Measurements from ENCODE around the gene FOXP1.

Gene FOXP1

DNA sequence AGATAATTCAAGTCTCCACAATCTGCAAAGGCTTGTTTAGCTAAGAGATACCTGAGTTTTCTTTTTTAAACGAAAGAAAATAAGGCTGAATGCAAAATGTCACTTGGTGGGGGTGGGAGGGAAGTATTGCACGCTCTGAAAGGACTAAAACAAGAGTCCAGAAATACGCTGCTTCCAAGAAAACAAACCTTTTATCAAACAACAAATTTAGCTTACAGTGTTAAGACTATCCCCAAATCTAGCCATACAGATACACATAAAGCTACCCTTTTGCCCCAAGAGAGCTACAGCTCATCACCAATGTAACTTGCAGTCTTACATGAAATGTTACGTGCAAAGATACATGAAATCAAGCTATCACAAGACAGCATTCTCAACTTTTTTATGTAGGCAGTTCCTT is 522.5 kb downstream of the FOXP1 start:
- no peaks in the 10 kb centered on the region for H3K9me3 ChIP-seq (ENCODE audit: low read length)
- no peaks in the 10 kb centered on the region for H3K27me3 ChIP-seq (ENCODE audit: control insufficient read depth in 1 of 2, insufficient read depth in 2 of 2, low read length in 2 of 2)
- no peaks in the 10 kb centered on the region for H3K36me3 ChIP-seq (ENCODE audit: insufficient read depth, low read length)
- H3K9ac ChIP-seq (ENCODE audit: low read length) = peak overlapping the region; percentile 95
- H3K4me1 ChIP-seq (ENCODE audit: insufficient read depth, low read length) = peaks cover 62% of the 10 kb centered on the region
- H3K27ac ChIP-seq (ENCODE audit: low read depth, low read length) = peak overlapping the region; percentile 99
- H3K4me3 ChIP-seq (ENCODE audit: low read depth in 1 of 2, low read length in 2 of 2) = peak overlapping the region in 1 of 2 donors; percentile 97

DNA sequence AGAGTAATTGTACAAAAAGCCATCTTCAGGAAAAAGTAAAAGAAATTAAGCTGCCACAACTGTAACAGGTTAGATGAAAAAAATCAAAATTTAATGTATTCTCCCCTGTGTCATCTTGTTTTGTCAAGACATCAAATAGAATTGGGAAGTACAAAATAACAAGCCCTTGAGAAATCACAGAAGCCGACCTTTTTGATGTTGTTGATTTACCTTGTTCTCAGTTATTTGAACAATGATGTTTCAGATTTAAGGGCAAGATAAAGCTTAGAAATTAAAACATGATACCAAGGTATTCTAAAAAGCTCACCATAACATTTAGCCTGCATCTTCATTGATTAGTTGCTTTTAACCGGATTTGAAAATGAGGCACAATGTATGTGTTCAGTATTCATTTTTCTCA is 523.0 kb downstream of the FOXP1 start:
- peak overlapping the region; percentile 99 for H3K27ac ChIP-seq (ENCODE audit: low read depth, low read length)
- H3K27me3 ChIP-seq (ENCODE audit: control insufficient read depth in 1 of 2, insufficient read depth in 2 of 2, low read length in 2 of 2) = no peaks in the 10 kb centered on the region
- H3K9ac ChIP-seq (ENCODE audit: low read length) = peak overlapping the region; percentile 95
- peak overlapping the region in 1 of 2 donors; percentile 97 for H3K4me3 ChIP-seq (ENCODE audit: low read depth in 1 of 2, low read length in 2 of 2)
- H3K4me1 ChIP-seq (ENCODE audit: insufficient read depth, low read length) = peaks cover 63% of the 10 kb centered on the region
- H3K36me3 ChIP-seq (ENCODE audit: insufficient read depth, low read length) = no peaks in the 10 kb centered on the region
- H3K9me3 ChIP-seq (ENCODE audit: low read length) = no peaks in the 10 kb centered on the region

DNA sequence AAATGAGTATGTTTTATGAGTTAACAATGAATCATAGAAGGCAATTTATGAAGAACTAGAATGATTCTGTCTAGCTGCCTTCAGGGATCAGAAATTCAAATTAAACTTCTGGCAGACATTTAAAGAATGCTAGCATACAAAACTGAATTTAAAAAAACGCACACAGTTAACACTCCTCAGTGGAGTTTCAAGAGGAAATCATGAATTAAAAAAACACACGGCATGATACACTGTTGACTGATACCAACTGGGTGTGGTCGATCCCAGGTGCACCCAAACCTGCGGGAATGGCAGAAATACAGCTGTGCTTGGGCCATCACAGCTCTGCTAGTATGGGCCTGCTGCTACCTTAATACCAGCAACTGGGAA is 526.0 kb downstream of the FOXP1 start:
- Histone ChIP-seq H3K4me3 (ENCODE audit: low read depth in 1 of 2, low read length in 2 of 2) (peak overlapping the region in 1 of 2 donors; percentile 29), H3K27me3 (ENCODE audit: control insufficient read depth in 1 of 2, insufficient read depth in 2 of 2, low read length in 2 of 2) (no peaks in the 10 kb centered on the region), H3K36me3 (ENCODE audit: insufficient read depth, low read length) (no peaks in the 10 kb centered on the region), H3K9ac (ENCODE audit: low read length) (peak overlapping the region; percentile 9), H3K27ac (ENCODE audit: low read depth, low read length) (peak overlapping the region; percentile 52), H3K9me3 (ENCODE audit: low read length) (no peaks in the 10 kb centered on the region), H3K4me1 (ENCODE audit: insufficient read depth, low read length) (peaks cover 93% of the 10 kb centered on the region)

DNA sequence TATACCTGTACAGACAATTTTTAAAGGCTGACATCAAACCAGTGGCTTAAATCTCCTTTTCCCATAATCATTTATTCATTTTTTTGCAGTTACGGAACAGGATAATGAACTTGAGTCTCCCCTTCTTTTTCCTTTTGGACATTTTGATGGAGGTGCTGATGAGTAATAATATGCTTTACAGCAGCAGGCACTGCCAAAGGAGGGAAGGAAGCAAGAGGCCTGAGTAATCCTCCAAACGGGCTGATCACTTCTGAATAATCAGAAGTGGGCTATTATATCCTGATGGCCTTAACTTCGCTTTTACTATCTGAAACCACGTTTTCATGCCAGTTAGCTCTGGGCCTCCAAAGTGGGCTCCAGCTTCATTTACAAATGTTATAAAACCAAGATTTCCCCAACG is 527.2 kb downstream of the FOXP1 start:
- peaks cover 96% of the 10 kb centered on the region for H3K4me1 ChIP-seq (ENCODE audit: insufficient read depth, low read length)
- peak overlapping the region; percentile 48 for H3K27ac ChIP-seq (ENCODE audit: low read depth, low read length)
- peaks cover 10% of the 10 kb centered on the region for H3K36me3 ChIP-seq (ENCODE audit: insufficient read depth, low read length)
- peak overlapping the region in 1 of 2 donors; percentile 7 for H3K4me3 ChIP-seq (ENCODE audit: low read depth in 1 of 2, low read length in 2 of 2)
- H3K9ac ChIP-seq (ENCODE audit: low read length) = no peak overlapping the region
- no peaks in the 10 kb centered on the region for H3K27me3 ChIP-seq (ENCODE audit: control insufficient read depth in 1 of 2, insufficient read depth in 2 of 2, low read length in 2 of 2)
- H3K9me3 ChIP-seq (ENCODE audit: low read length) = no peaks in the 10 kb centered on the region

DNA sequence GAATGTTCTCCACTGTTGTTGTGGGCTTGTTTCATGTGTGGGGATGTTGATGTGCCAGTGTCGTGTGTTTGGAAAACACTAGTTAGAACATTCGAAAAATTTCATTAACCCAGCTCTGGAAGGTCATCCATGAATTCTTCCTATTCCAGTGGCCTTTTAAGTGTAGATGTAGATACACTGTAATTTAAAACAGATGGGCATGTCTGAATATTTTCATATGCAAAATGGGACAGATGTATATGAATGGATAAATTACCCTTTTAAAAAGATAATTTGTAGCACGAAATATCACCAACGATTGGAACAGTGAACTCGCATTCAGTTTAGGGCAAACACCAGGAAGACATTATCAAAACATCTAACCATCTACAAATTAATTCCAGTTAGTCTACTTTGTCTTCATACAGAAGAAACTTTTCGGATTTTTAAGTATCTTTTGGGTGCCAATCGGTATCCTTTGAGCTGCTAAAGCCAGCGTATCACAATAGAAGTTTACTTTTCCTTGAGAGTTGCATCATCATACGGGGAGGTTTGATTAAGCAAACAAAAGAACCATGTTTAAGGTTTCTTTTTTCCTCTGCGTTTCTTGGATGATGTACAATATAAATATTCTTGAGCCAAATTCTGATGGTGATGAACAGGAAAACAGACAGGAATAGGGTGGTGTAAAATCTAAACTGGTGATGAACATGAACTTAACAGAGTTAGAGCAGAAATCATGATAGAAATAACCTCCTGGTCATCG is 528.1 kb downstream of the FOXP1 start:
- Histone ChIP-seq H3K27ac (ENCODE audit: low read depth, low read length) (peak overlapping the region; percentile 69), H3K4me1 (ENCODE audit: insufficient read depth, low read length) (peaks cover 96% of the 10 kb centered on the region), H3K36me3 (ENCODE audit: insufficient read depth, low read length) (peaks cover 14% of the 10 kb centered on the region), H3K9ac (ENCODE audit: low read length) (no peak overlapping the region), H3K27me3 (ENCODE audit: control insufficient read depth in 1 of 2, insufficient read depth in 2 of 2, low read length in 2 of 2) (no peaks in the 10 kb centered on the region), H3K9me3 (ENCODE audit: low read length) (no peaks in the 10 kb centered on the region), H3K4me3 (ENCODE audit: low read depth in 1 of 2, low read length in 2 of 2) (peak overlapping the region in 1 of 2 donors; percentile 16)

DNA sequence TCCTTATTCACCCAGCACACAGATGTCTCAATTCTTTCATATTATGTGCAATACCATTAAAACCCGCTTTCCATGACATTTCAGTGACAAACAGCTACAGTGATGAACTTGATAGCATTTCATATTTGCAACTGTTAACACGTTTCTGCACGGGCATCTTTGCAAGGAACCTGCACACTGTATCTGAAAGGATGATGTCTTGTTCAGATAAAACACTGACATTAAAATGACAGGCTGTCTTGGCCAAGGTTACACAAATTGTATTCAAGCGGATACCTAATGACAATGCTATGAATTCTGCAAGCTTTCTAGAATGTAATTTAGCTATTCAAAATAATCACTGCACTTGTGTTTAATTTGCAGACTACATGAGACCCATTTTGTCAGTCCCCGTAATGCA is 529.2 kb downstream of the FOXP1 start:
- Histone ChIP-seq H3K9ac (ENCODE audit: low read length) (no peak overlapping the region), H3K4me1 (ENCODE audit: insufficient read depth, low read length) (peaks cover 96% of the 10 kb centered on the region), H3K9me3 (ENCODE audit: low read length) (no peaks in the 10 kb centered on the region), H3K27me3 (ENCODE audit: control insufficient read depth in 1 of 2, insufficient read depth in 2 of 2, low read length in 2 of 2) (no peaks in the 10 kb centered on the region), H3K4me3 (ENCODE audit: low read depth in 1 of 2, low read length in 2 of 2) (no peak overlapping the region), H3K36me3 (ENCODE audit: insufficient read depth, low read length) (peaks cover 14% of the 10 kb centered on the region), H3K27ac (ENCODE audit: low read depth, low read length) (no peak overlapping the region)

DNA sequence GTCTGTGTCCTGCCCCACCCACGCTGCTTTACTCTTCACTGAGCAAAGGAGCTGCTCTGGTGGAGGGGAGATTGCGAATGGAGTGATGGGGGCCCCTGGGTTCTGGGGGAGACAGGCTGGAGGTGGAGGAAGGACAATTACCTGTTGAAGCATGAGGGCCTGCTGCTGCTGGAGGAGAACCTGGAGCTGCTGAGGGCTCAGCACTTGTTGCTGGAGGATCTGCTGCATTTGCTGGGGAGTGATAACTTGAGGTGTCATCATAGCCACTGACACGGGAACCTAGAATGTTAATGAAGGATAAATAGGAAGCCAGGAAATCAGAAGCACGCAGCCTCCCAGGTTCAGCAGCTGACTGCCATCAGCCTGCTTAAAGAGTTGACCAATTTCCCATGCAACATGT is 530.0 kb downstream of the FOXP1 start:
- peak overlapping the region; percentile 56 for H3K27ac ChIP-seq (ENCODE audit: low read depth, low read length)
- H3K36me3 ChIP-seq (ENCODE audit: insufficient read depth, low read length) = peaks cover 14% of the 10 kb centered on the region
- no peaks in the 10 kb centered on the region for H3K9me3 ChIP-seq (ENCODE audit: low read length)
- H3K9ac ChIP-seq (ENCODE audit: low read length) = peak overlapping the region; percentile 6
- H3K4me3 ChIP-seq (ENCODE audit: low read depth in 1 of 2, low read length in 2 of 2) = no peak overlapping the region
- no peaks in the 10 kb centered on the region for H3K27me3 ChIP-seq (ENCODE audit: control insufficient read depth in 1 of 2, insufficient read depth in 2 of 2, low read length in 2 of 2)
- H3K4me1 ChIP-seq (ENCODE audit: insufficient read depth, low read length) = peaks cover 96% of the 10 kb centered on the region

DNA sequence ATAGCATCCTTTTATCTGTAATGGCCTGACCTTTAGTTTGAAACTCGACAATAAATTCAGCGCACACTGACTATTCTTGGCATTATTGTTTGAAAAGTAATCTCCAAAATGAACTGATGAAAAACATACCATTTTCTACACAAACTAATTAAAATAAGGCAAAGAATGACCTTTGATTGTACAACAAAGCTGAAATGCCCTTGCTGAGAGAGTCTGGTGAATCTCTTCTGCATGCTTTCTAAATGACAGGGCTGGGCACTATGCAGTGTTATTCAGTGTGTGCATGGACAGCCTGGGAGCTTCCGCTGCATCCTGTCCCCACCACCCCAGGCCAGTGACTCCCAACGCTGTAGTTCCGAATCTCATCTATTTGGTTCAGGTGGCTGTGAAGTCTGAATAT is 530.8 kb downstream of the FOXP1 start:
- H3K27ac ChIP-seq (ENCODE audit: low read depth, low read length) = peak overlapping the region; percentile 56
- peaks cover 96% of the 10 kb centered on the region for H3K4me1 ChIP-seq (ENCODE audit: insufficient read depth, low read length)
- no peaks in the 10 kb centered on the region for H3K27me3 ChIP-seq (ENCODE audit: control insufficient read depth in 1 of 2, insufficient read depth in 2 of 2, low read length in 2 of 2)
- peak overlapping the region; percentile 6 for H3K9ac ChIP-seq (ENCODE audit: low read length)
- peaks cover 14% of the 10 kb centered on the region for H3K36me3 ChIP-seq (ENCODE audit: insufficient read depth, low read length)
- H3K9me3 ChIP-seq (ENCODE audit: low read length) = no peaks in the 10 kb centered on the region
- peak overlapping the region in 1 of 2 donors; percentile 5 for H3K4me3 ChIP-seq (ENCODE audit: low read depth in 1 of 2, low read length in 2 of 2)

DNA sequence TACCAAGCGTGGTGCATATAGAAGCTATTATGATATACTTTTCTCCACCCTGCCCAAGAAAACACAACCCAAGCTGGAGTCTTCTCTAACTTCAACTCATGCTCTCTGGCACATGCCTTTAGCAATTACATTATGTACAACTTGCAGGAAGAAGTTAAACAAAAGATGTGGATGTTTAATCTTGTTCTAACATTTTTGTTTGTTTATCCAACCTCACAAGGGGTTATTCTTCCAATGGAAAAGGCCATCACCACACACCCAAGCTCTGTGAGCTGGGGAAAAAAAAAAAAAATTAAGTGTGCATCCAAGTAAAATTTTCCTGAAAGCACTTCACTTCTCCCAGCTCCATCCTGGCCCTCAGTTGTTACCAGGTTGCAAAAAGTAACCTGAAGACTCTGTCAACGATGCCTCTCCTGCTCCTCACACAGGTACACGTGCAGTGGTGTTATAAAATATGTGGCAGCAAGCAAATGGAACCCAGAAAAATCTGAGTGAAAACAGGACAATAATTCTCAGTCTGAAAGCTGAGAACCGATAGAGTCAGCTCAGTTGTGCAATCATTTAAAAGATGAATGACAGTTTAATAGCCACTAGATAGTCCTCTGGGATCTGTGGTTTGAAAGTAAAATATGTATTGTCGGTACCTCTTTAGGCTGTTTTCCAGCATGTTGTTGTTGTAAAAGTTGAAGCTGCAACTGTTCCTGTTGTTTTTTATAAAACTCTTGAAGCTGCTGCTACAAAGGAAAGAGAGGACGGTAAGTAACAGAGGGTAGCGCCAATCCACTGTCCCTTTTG is 531.4 kb downstream of the FOXP1 start:
- Histone ChIP-seq H3K36me3 (ENCODE audit: insufficient read depth, low read length) (peaks cover 14% of the 10 kb centered on the region), H3K9me3 (ENCODE audit: low read length) (no peaks in the 10 kb centered on the region), H3K4me1 (ENCODE audit: insufficient read depth, low read length) (peaks cover 98% of the 10 kb centered on the region), H3K9ac (ENCODE audit: low read length) (no peak overlapping the region), H3K27ac (ENCODE audit: low read depth, low read length) (peak overlapping the region; percentile 56), H3K4me3 (ENCODE audit: low read depth in 1 of 2, low read length in 2 of 2) (peak overlapping the region in 1 of 2 donors; percentile 5), H3K27me3 (ENCODE audit: control insufficient read depth in 1 of 2, insufficient read depth in 2 of 2, low read length in 2 of 2) (no peaks in the 10 kb centered on the region)

DNA sequence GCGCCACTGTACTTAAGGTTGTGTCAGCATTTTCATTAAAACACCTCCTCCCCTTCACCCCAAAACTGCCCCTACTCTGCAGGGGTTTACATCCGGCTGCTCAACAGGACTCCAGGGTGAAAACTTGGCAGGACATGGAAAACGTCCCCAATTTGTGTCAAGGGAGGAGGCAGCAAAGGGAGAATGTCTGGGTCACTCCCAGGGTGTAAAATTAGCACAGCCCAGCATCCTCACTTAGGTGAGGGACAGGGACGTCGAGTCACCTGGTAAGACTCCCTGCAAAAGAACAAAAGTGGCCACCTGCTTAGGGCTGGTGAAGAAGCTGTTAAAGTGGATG is 532.3 kb downstream of the FOXP1 start:
- Histone ChIP-seq H3K9ac (ENCODE audit: low read length) (no peak overlapping the region), H3K27ac (ENCODE audit: low read depth, low read length) (peak overlapping the region; percentile 45), H3K4me1 (ENCODE audit: insufficient read depth, low read length) (peaks cover 99% of the 10 kb centered on the region), H3K9me3 (ENCODE audit: low read length) (no peaks in the 10 kb centered on the region), H3K4me3 (ENCODE audit: low read depth in 1 of 2, low read length in 2 of 2) (no peak overlapping the region), H3K36me3 (ENCODE audit: insufficient read depth, low read length) (peaks cover 21% of the 10 kb centered on the region), H3K27me3 (ENCODE audit: control insufficient read depth in 1 of 2, insufficient read depth in 2 of 2, low read length in 2 of 2) (no peaks in the 10 kb centered on the region)

DNA sequence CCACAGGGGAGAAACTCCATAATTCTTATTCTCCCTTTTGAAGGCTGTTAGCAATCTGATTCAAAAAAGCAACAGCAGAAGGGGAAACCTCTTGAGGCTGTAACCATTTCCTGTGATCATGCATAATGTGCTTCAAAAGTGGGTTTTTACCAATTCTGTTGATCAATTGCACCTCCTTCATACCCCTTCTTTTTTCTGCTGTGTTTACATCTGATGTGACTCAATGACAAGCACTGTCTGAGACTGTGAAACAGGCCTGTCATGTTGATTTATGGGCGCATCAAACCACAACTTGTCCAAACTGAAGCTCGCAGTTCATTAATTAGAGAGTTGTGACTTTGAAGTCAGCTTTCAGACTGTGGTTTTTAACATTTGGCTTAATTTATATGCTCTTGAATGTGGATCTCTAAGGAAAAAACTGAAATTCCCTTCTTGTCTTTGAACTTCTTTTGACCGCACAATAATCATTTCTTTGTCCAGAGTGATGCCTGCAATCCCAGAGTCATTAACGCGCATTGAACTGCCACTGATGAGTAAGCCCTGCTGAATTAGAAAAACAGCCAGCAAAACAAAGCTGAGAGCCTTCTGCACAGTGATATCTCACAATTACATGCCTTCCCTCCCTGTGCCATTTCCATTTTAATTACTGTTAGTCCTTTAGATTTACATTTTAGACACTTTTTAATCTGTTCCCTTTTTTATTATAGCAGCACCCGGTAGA is 532.8 kb downstream of the FOXP1 start:
- Histone ChIP-seq H3K9me3 (ENCODE audit: low read length) (no peaks in the 10 kb centered on the region), H3K36me3 (ENCODE audit: insufficient read depth, low read length) (peaks cover 26% of the 10 kb centered on the region), H3K27ac (ENCODE audit: low read depth, low read length) (peak overlapping the region; percentile 45), H3K4me3 (ENCODE audit: low read depth in 1 of 2, low read length in 2 of 2) (no peak overlapping the region), H3K27me3 (ENCODE audit: control insufficient read depth in 1 of 2, insufficient read depth in 2 of 2, low read length in 2 of 2) (no peaks in the 10 kb centered on the region), H3K4me1 (ENCODE audit: insufficient read depth, low read length) (peaks cover 99% of the 10 kb centered on the region), H3K9ac (ENCODE audit: low read length) (no peak overlapping the region)
